Stimulated activated CD4-positive, alpha-beta T cell treated with anti-CD3 and anti-CD28 coated beads, Interleukin-4, amount 100 ng/mL, for 4 hours (primary cell): ENCODE measurements around the gene UQCC5.

Experiments used
- DNase-seq, 2 experiments: peaks; one replicate each; pipeline ENCODE4 v3.0.0-alpha.2; 2020

UQCC5 gene

GRCh38 chr3:52574056-52574965, 37.9 kb downstream of the UQCC5 start:
- no peak for DNase-seq
